GM21367 (cell line): ENCODE results near the gene MRTFB.

Experiments
- ATAC-seq: cut with Tn5 transposase; IDR thresholded peaks from one replicate; pipeline ENCODE4 v1.9.1; 2021; ENCODE audit not compliant: unreplicated experiment

MRTFB gene

GRCh38 chr16:14223632-14224031 is 152.5 kb downstream of the MRTFB start:
- no peak for ATAC-seq

GRCh38 chr16:14225457-14225856 is 154.3 kb downstream of the MRTFB start:
- ATAC-seq = no peak

- no peak for ATAC-seq
Measured at GRCh38 chr16:14232106-14232864, 161.2 kb downstream of the MRTFB start.

- no peak for ATAC-seq
Measured at GRCh38 chr16:14236401-14236800, 165.3 kb downstream of the MRTFB start.

GRCh38 chr16:14238756-14239155 is 167.6 kb downstream of the MRTFB start:
- ATAC-seq = no peak

- no peak for ATAC-seq
Measured at GRCh38 chr16:14239791-14240190, 168.7 kb downstream of the MRTFB start.

GRCh38 chr16:14240219-14240843 is 169.2 kb downstream of the MRTFB start:
- no peak for ATAC-seq

GRCh38 chr16:14240964-14241363 is 169.8 kb downstream of the MRTFB start:
- ATAC-seq = no peak

GRCh38 chr16:14241631-14242030 is 170.5 kb downstream of the MRTFB start:
- no peak for ATAC-seq

- ATAC-seq = no peak
Measured at GRCh38 chr16:14242769-14243168, 171.7 kb downstream of the MRTFB start.

GRCh38 chr16:14244196-14245010 is 173.3 kb downstream of the MRTFB start:
- ATAC-seq = no peak

- ATAC-seq = no peak
Measured at GRCh38 chr16:14248791-14249190, 177.7 kb downstream of the MRTFB start.

GRCh38 chr16:14249291-14250032 is 178.3 kb downstream of the MRTFB start:
- no peak for ATAC-seq

- no peak for ATAC-seq
Measured at GRCh38 chr16:14251419-14251818, 180.3 kb downstream of the MRTFB start.

- no peak for ATAC-seq
Measured at GRCh38 chr16:14252860-14253259, 181.7 kb downstream of the MRTFB start.

GRCh38 chr16:14263011-14263410 is 191.9 kb downstream of the MRTFB start:
- no peak for ATAC-seq

GRCh38 chr16:14263769-14264168 is 192.7 kb downstream of the MRTFB start:
- ATAC-seq = no peak

GRCh38 chr16:14264327-14264943 is 193.3 kb downstream of the MRTFB start:
- no peak for ATAC-seq

GRCh38 chr16:14268073-14268472 is 197.0 kb downstream of the MRTFB start:
- no peak for ATAC-seq

- ATAC-seq = no peak
Measured at GRCh38 chr16:14275934-14276333, 204.8 kb downstream of the MRTFB start.

GRCh38 chr16:14278749-14279148 is 207.6 kb downstream of the MRTFB start:
- ATAC-seq = no peak
